Gastrocnemius medialis (tissue), 4 donors: ENCODE measurements around the gene FEN1. TPM values are rescaled to one million over a fixed set of nuclear protein-coding genes. Genes with fewer than 3 reads are reported as not detected.

ENCODE experiments used
- ATAC-seq, 2 donors: fragments of 150-250 bp; one replicate each; pipeline ENCODE4 v1.9.1; 2016
- DNase-seq, 2 donors: peaks; one replicate each; pipeline ENCODE4 v3.0.0-alpha.2; 2019
- H3K27ac ChIP-seq, 4 donors: fragments of 200-600 bp; sonication (generic); 1 replicate in 1 of 4; 2 replicates in 3 of 4; pipeline ENCODE4 v1.5.1; 2016 to 2018; ENCODE audit warnings: mild to moderate bottlenecking in 2 of 4, moderate library complexity in 1 of 4
- H3K27me3 ChIP-seq, 3 donors: fragments of 200-600 bp; sonication (generic) in 2 of 3; 1 replicate in 1 of 3; 2 replicates in 2 of 3; pipeline versions ENCODE4 v1.5.1 to v1.6.0; 2016 to 2019; ENCODE audit warnings: mild to moderate bottlenecking in 1 of 3, moderate library complexity in 1 of 3
- H3K36me3 ChIP-seq, 2 donors: fragments of 200-600 bp; sonication (generic) in 1 of 2; one replicate each; pipeline ENCODE4 v1.5.1; 2017 to 2018
- H3K4me1 ChIP-seq, 2 donors: fragments of 200-600 bp; sonication (generic) in 1 of 2; one replicate each; pipeline ENCODE4 v1.5.1; 2016 to 2017; ENCODE audit warnings: mild to moderate bottlenecking in 2 of 2
- H3K4me3 ChIP-seq, 4 donors: fragments of 200-600 bp; sonication (generic) in 3 of 4; 1 replicate in 1 of 4; 2 replicates in 3 of 4; pipeline ENCODE4 v1.5.1; 2016 to 2019; ENCODE audit warnings: mild to moderate bottlenecking in 2 of 4
- H3K9me3 ChIP-seq, 3 donors: fragments of 200-600 bp; sonication (generic) in 2 of 3; 1 replicate in 1 of 3; 2 replicates in 2 of 3; pipeline ENCODE4 v1.5.1; 2016 to 2019
- POLR2A ChIP-seq, 2 donors: fragments of 450-650 bp; IDR thresholded peaks; one replicate each; pipeline ENCODE4 v1.6.1; 2017; ENCODE audit warnings: antibody characterized with exemption in 2 of 2, mild to moderate bottlenecking in 2 of 2, moderate library complexity in 2 of 2
- in situ Hi-C, 4 donors: fragments of 200-750 bp; cut with MboI; loops; one replicate each; pipeline versions ENCODE4 v1.15.0 to v1.8.0; 2017; ENCODE audit warnings: low sequenced_read_pairs in 4 of 4
- intact Hi-C: fragments of 100-400 bp; cut with DNase I; formaldehyde crosslinking; loops from one replicate; pipeline ENCODE4 v1.15.1; 2023; ENCODE audit warnings: low total_unique reads
- total RNA-seq, 4 donors: library from RNA; depleted of rRNA; stranded (reverse); fragments of >200 nt; gene quantifications; one replicate each; pipeline versions ENCODE4 v1.1.0 to v1.2.3, GENCODE V29; 2016
- TF ChIP-seq, protein P1 (sequence below), 5 experiments: fragments of 450-650 bp in 3 of 5; fragments of 200-600 bp in 2 of 5; sonication (generic) in 2 of 5; IDR thresholded peaks in 4 of 5; conservative IDR thresholded peaks in 1 of 5; 1 replicate in 4 of 5; 2 replicates in 1 of 5; pipeline ENCODE4 v1.5.1; 2016 to 2019; ENCODE audit warnings: antibody characterized with exemption in 5 of 5, mild to moderate bottlenecking in 3 of 5, moderate library complexity in 3 of 5

FEN1 gene
- total RNA-seq, 4 donors from 2014 or later: 7.4 to 15.7 (median 9.5) TPM

- ATAC-seq: no peak
- in situ Hi-C loops: no loop called here
- Histone ChIP-seq H3K4me1 (no peaks in the 10 kb centered on the region), H3K27me3 (peaks cover 5 to 11% (median 9%) of the 10 kb centered on the region in 3 donors), H3K27ac (no peak overlapping the region), H3K36me3 (no peaks in the 10 kb centered on the region), H3K9me3 (no peaks in the 10 kb centered on the region), H3K4me3 (peak overlapping the region in 2 of 4 donors; percentile 40 to 42)
- no peak for DNase-seq
- TF ChIP-seq, protein P1, sequence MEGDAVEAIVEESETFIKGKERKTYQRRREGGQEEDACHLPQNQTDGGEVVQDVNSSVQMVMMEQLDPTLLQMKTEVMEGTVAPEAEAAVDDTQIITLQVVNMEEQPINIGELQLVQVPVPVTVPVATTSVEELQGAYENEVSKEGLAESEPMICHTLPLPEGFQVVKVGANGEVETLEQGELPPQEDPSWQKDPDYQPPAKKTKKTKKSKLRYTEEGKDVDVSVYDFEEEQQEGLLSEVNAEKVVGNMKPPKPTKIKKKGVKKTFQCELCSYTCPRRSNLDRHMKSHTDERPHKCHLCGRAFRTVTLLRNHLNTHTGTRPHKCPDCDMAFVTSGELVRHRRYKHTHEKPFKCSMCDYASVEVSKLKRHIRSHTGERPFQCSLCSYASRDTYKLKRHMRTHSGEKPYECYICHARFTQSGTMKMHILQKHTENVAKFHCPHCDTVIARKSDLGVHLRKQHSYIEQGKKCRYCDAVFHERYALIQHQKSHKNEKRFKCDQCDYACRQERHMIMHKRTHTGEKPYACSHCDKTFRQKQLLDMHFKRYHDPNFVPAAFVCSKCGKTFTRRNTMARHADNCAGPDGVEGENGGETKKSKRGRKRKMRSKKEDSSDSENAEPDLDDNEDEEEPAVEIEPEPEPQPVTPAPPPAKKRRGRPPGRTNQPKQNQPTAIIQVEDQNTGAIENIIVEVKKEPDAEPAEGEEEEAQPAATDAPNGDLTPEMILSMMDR (IDR thresholded peaks at IDR 0.05 in 4 of 5, conservative IDR thresholded peaks at IDR 0.05 in 1 of 5): no peak
- TF ChIP-seq POLR2A (IDR thresholded peaks at IDR 0.05): no peak
- intact Hi-C loops: no loop called here
Measured at GRCh38 chr11:61752925-61753521, 39.7 kb upstream of the FEN1 start.

DNA sequence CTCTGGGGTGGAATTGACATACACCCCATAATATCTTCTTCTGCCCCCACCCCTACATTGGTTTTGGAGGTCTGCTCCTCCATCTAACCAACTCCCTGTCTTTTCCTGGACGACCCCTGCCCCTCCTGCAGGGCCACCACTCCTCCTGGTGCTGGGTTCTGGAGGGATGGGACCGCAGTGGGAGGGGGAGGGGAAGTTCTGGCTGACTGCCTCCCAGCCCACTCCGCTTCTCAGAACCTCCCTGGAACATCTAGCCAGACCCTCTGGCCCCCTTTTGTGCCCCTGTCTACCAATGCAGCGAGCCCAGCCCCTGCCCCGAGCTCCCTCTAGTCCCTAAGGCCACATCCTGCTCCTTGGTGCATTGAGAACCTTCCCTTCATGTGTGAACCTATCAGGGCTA is 39.0 kb upstream of the FEN1 start:
- TF ChIP-seq POLR2A (IDR thresholded peaks at IDR 0.05): no peak
- TF ChIP-seq, protein P1 (IDR thresholded peaks at IDR 0.05 in 4 of 5, conservative IDR thresholded peaks at IDR 0.05 in 1 of 5): no peak
- Histone ChIP-seq H3K4me3 (no peak overlapping the region), H3K4me1 (no peaks in the 10 kb centered on the region), H3K27ac (no peak overlapping the region), H3K27me3 (peaks cover 5 to 11% (median 9%) of the 10 kb centered on the region in 3 donors), H3K36me3 (no peaks in the 10 kb centered on the region), H3K9me3 (no peaks in the 10 kb centered on the region)
- DNase-seq (no peak), ATAC-seq (no peak)
- in situ Hi-C loops (no loop called here), intact Hi-C loops (no loop called here)

GRCh38 chr11:61754534-61755482 is 37.9 kb upstream of the FEN1 start:
- Histone ChIP-seq H3K27me3 (peaks cover 5 to 11% (median 9%) of the 10 kb centered on the region in 3 donors), H3K9me3 (no peaks in the 10 kb centered on the region), H3K4me1 (no peaks in the 10 kb centered on the region), H3K27ac (no peak overlapping the region), H3K36me3 (no peaks in the 10 kb centered on the region), H3K4me3 (no peak overlapping the region)
- in situ Hi-C loops (no loop called here), intact Hi-C loops (no loop called here)
- no peak for DNase-seq
- no peak for TF ChIP-seq POLR2A (IDR thresholded peaks at IDR 0.05)
- TF ChIP-seq, protein P1 (IDR thresholded peaks at IDR 0.05 in 4 of 5, conservative IDR thresholded peaks at IDR 0.05 in 1 of 5): no peak
- ATAC-seq: no peak

DNA sequence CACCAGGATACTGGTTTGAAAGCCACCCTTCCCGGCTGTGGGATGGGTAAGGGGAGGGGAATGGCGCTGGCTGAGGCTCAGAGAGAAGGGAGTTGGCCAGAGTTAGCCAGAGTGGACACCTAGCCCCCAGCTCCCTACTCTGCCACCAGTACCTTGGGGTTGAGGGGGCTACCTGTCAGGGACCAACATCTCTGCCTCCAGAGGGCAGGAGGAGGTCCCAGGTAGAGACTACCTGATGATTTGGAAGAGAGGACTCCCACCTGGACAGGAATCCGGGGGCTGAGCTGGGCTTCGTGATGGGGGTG is 36.6 kb upstream of the FEN1 start:
- H3K27me3 ChIP-seq: peaks cover 5 to 12% (median 9%) of the 10 kb centered on the region in 3 donors
- TF ChIP-seq, protein P1 (IDR thresholded peaks at IDR 0.05 in 4 of 5, conservative IDR thresholded peaks at IDR 0.05 in 1 of 5): no peak
- no peak for TF ChIP-seq POLR2A (IDR thresholded peaks at IDR 0.05)
- ATAC-seq: no peak
- no peaks in the 10 kb centered on the region for H3K4me1 ChIP-seq
- no peaks in the 10 kb centered on the region for H3K9me3 ChIP-seq
- no peak overlapping the region for H3K27ac ChIP-seq
- DNase-seq: no peak
- no peaks in the 10 kb centered on the region for H3K36me3 ChIP-seq
- intact Hi-C loops: no loop called here
- no peak overlapping the region for H3K4me3 ChIP-seq
- in situ Hi-C loops: no loop called here
